Activated T-cell treated with anti-CD3 and anti-CD28 coated beads for 4 hours (primary cell): ENCODE measurements around the gene MEGF8.

Experiments
- DNase-seq: peaks from one replicate; pipeline ENCODE4 v3.0.0-alpha.2; 2020

The MEGF8 gene

GRCh38 chr19:42325308-42325895, at the start of gene MEGF8:
TSS of gene MEGF8 (plus strand) at chr19:42325635. CDS start at chr19:42326244, 609 bp downstream.
- peak; percentile 98 for DNase-seq

GRCh38 chr19:42276284-42276683, 49.2 kb upstream of the MEGF8 start:
- no peak for DNase-seq

- no peak for DNase-seq
Observed at GRCh38 chr19:42276821-42277220, 48.6 kb upstream of the MEGF8 start.

GRCh38 chr19:42277821-42278451, 47.5 kb upstream of the MEGF8 start:
- no peak for DNase-seq

GRCh38 chr19:42278452-42279154, 46.8 kb upstream of the MEGF8 start:
- no peak for DNase-seq

- no peak for DNase-seq
Observed at GRCh38 chr19:42279155-42279901, 46.1 kb upstream of the MEGF8 start.

GRCh38 chr19:42279902-42280814, 45.3 kb upstream of the MEGF8 start:
- DNase-seq = peak; percentile 70

- DNase-seq = no peak
Observed at GRCh38 chr19:42280815-42281145, 44.7 kb upstream of the MEGF8 start.

GRCh38 chr19:42281146-42281826, 44.1 kb upstream of the MEGF8 start:
- no peak for DNase-seq

- no peak for DNase-seq
Observed at GRCh38 chr19:42281827-42282762, 43.3 kb upstream of the MEGF8 start.

GRCh38 chr19:42282819-42283187, 42.6 kb upstream of the MEGF8 start:
- no peak for DNase-seq

GRCh38 chr19:42283188-42284065, 42.0 kb upstream of the MEGF8 start:
- DNase-seq = peak; percentile 94

GRCh38 chr19:42284066-42284501, 41.4 kb upstream of the MEGF8 start:
- peak; percentile 73 for DNase-seq

- no peak for DNase-seq
Observed at GRCh38 chr19:42284591-42285341, 40.7 kb upstream of the MEGF8 start.

GRCh38 chr19:42285541-42285941, 39.9 kb upstream of the MEGF8 start:
- DNase-seq = no peak

GRCh38 chr19:42285988-42286348, 39.5 kb upstream of the MEGF8 start:
- DNase-seq = no peak

GRCh38 chr19:42286349-42287016, 39.0 kb upstream of the MEGF8 start:
- no peak for DNase-seq
